GM12878 (cell line): ENCODE data around the gene FOXP1. TPM values are rescaled to one million over a fixed set of nuclear protein-coding genes. Genes with fewer than 3 reads are reported as not detected.

Source experiments
- ATAC-seq: fragments of 200-7000 bp; cut with Tn5 transposase; 3 replicates; pipeline ENCODE4 v1.9.1; 2020; ENCODE audit warnings: mild to moderate bottlenecking, moderate library complexity
- BruUV-seq: library from RNA; stranded (reverse); fragments of 400-500 nt; replicated peaks from 2 replicates; lab custom pipeline; 2021; lab: Mats Ljungman, UMichigan
- CTCF ChIA-PET: fragments of 300-600 bp; sonication (Branson Sonifier 250); formaldehyde crosslinking; extraction: SDS; loops from one replicate; lab custom pipeline; 2021; ENCODE audit warnings: inconsistent platforms; lab: Yijun Ruan, JAX
- POLR2A ChIA-PET: fragments of 350-600 bp; formaldehyde crosslinking; extraction: SDS; loops from one replicate; lab custom pipeline; 2021; ENCODE audit warnings: inconsistent platforms; lab: Charles Lee
- RAD21 ChIA-PET: fragments of 300-600 bp; sonication (Branson Sonifier 250); formaldehyde crosslinking; loops from one replicate; lab custom pipeline; 2023; ENCODE audit warnings: antibody characterized with exemption; ENCODE audit not compliant: unreplicated experiment; lab: Charles Lee
- SMC1A ChIA-PET: fragments of 300-600 bp; sonication (Branson Sonifier 250); formaldehyde crosslinking; loops from one replicate; lab custom pipeline; 2023; ENCODE audit not compliant: unreplicated experiment, uncharacterized antibody; lab: Charles Lee
- DNase-seq: peaks from one replicate; pipeline ENCODE4 v3.0.0-alpha.2; 2011; ENCODE audit warnings: low read depth, low spot score
- FAIRE-seq: peaks from 3 replicates; lab custom pipeline; 2011; peaks lifted over from hg19 to GRCh38; lab: Jason Lieb, UNC
- H2AFZ ChIP-seq: 2 replicates; pipeline ENCODE4 v1.6.0; 2011; ENCODE audit warnings: low read depth, low read length, control low read depth; ENCODE audit not compliant: control insufficient read depth
- H3K27ac ChIP-seq: 2 replicates; pipeline ENCODE4 v1.5.1; 2011; ENCODE audit warnings: control low read depth; ENCODE audit not compliant: control insufficient read depth, insufficient read depth
- H3K27me3 ChIP-seq, 2 experiments: replicated peaks in 1 of 2; 2 replicates each; pipeline versions ENCODE4 v1.6.0 to v1.6.1; 2011; ENCODE audit warnings: low read length in 1 of 2; ENCODE audit not compliant: control insufficient read depth in 2 of 2, insufficient read depth in 2 of 2
- H3K36me3 ChIP-seq, 2 experiments: 2 replicates each; pipeline ENCODE4 v1.5.1; 2011; ENCODE audit warnings: low read length in 1 of 2; ENCODE audit not compliant: control insufficient read depth in 2 of 2, insufficient read depth in 2 of 2
- H3K4me1 ChIP-seq: 2 replicates; pipeline ENCODE4 v1.6.1; 2011; ENCODE audit warnings: mild to moderate bottlenecking, low read length, moderate library complexity, mixed read lengths; ENCODE audit not compliant: control insufficient read depth, insufficient read depth
- H3K4me2 ChIP-seq: 2 replicates; pipeline ENCODE4 v1.6.0; 2011; ENCODE audit warnings: control low read depth; ENCODE audit not compliant: control insufficient read depth, insufficient read depth
- H3K4me3 ChIP-seq: fragments of 200-600 bp; sonication (generic); 2 replicates; pipeline ENCODE4 v1.5.1; 2016
- H3K79me2 ChIP-seq: 2 replicates; pipeline ENCODE4 v1.6.0; 2011; ENCODE audit warnings: low read length; ENCODE audit not compliant: control insufficient read depth, insufficient read depth
- H3K9ac ChIP-seq: 2 replicates; pipeline ENCODE4 v1.8.0; 2011; ENCODE audit warnings: low read length, control low read depth, mixed read lengths; ENCODE audit not compliant: control insufficient read depth, insufficient read depth
- H3K9me3 ChIP-seq: replicated peaks from 3 replicates; pipeline ENCODE4 v1.5.1; 2011; ENCODE audit warnings: mild to moderate bottlenecking, low read length; ENCODE audit not compliant: control insufficient read depth, insufficient read depth
- H4K20me1 ChIP-seq: 2 replicates; pipeline ENCODE4 v1.6.0; 2011; ENCODE audit not compliant: control insufficient read depth, insufficient read depth
- BCL3 ChIP-seq: IDR thresholded peaks from 2 replicates; pipeline ENCODE4 v1.6.1; 2011; ENCODE audit warnings: borderline replicate concordance, low read depth, mild to moderate bottlenecking, moderate library complexity, low read length; ENCODE audit not compliant: insufficient read depth, poor library complexity, severe bottlenecking
- BMI1 ChIP-seq: fragments of 450-650 bp; IDR thresholded peaks from 2 replicates; pipeline ENCODE4 v1.6.1; 2016; ENCODE audit warnings: mild to moderate bottlenecking, moderate library complexity, borderline replicate concordance
- CHD4 ChIP-seq: fragments of 200-600 bp; sonication (generic); IDR thresholded peaks from 2 replicates; pipeline ENCODE4 v1.6.1; 2016; ENCODE audit warnings: mild to moderate bottlenecking
- EGR1 ChIP-seq, 2 experiments: IDR thresholded peaks; 1 replicate in 1 of 2; 2 replicates in 1 of 2; pipeline ENCODE4 v1.6.1; 2011 to 2012; ENCODE audit warnings: low read depth in 2 of 2, low read length in 2 of 2, borderline replicate concordance in 1 of 2, mild to moderate bottlenecking in 1 of 2, moderate library complexity in 1 of 2
- ETV6 ChIP-seq, 2 experiments: fragments of 450-650 bp in 1 of 2; IDR thresholded peaks in 1 of 2; conservative IDR thresholded peaks in 1 of 2; 2 replicates each; pipeline ENCODE4 v1.6.1; 2014; ENCODE audit warnings: antibody characterized with exemption in 1 of 2, borderline replicate concordance in 1 of 2, low read depth in 1 of 2, mild to moderate bottlenecking in 1 of 2, moderate library complexity in 1 of 2
- KDM1A ChIP-seq: fragments of 200-600 bp; sonication (generic); IDR thresholded peaks from 2 replicates; pipeline ENCODE4 v1.6.1; 2016; ENCODE audit warnings: borderline replicate concordance
- MTA2 ChIP-seq: fragments of 450-650 bp; IDR thresholded peaks from 2 replicates; pipeline ENCODE4 v1.6.1; 2016; ENCODE audit warnings: low read depth, mild to moderate bottlenecking, moderate library complexity
- PRDM15 ChIP-seq: fragments of 450-650 bp; formaldehyde crosslinking; IDR thresholded peaks from 2 replicates; pipeline ENCODE4 v1.4.0; 2020; ENCODE audit warnings: mild to moderate bottlenecking, moderate library complexity
- RCOR1 ChIP-seq: conservative IDR thresholded peaks from 2 replicates; pipeline ENCODE4 v1.6.1; 2012; ENCODE audit warnings: low read depth, low read length, improper control_type of control experiment
- SMAD1 ChIP-seq: fragments of 450-650 bp; IDR thresholded peaks from 2 replicates; pipeline ENCODE4 v1.6.1; 2018; ENCODE audit warnings: mild to moderate bottlenecking, low read depth; ENCODE audit not compliant: partially characterized antibody
- SMC3 ChIP-seq: IDR thresholded peaks from 2 replicates; pipeline ENCODE4 v1.6.1; 2011; ENCODE audit warnings: low read length, improper control_type of control experiment, borderline replicate concordance
- SP1 ChIP-seq: IDR thresholded peaks from one replicate; pipeline ENCODE4 v1.6.1; 2011; ENCODE audit warnings: low read depth, low read length
- SREBF2 ChIP-seq: IDR thresholded peaks from 2 replicates; pipeline ENCODE4 v1.6.1; 2012; ENCODE audit warnings: mild to moderate bottlenecking, low read length
- STAT1 ChIP-seq: fragments of 450-650 bp; conservative IDR thresholded peaks from 2 replicates; pipeline ENCODE4 v1.6.1; 2014; ENCODE audit warnings: antibody characterized with exemption, mild to moderate bottlenecking
- TARDBP ChIP-seq: IDR thresholded peaks from 2 replicates; pipeline ENCODE4 v1.6.1; 2016; ENCODE audit warnings: borderline replicate concordance
- USF2 ChIP-seq: IDR thresholded peaks from 2 replicates; pipeline ENCODE4 v1.6.1; 2011; ENCODE audit warnings: low read depth, low read length, improper control_type of control experiment, borderline replicate concordance
- ZNF24 ChIP-seq: fragments of 450-650 bp; IDR thresholded peaks from 2 replicates; pipeline ENCODE4 v1.6.1; 2017; ENCODE audit warnings: antibody characterized with exemption, mild to moderate bottlenecking
- ZNF622 ChIP-seq: fragments of 450-650 bp; IDR thresholded peaks from 2 replicates; pipeline ENCODE4 v1.6.1; 2017; ENCODE audit warnings: mild to moderate bottlenecking, inconsistent platforms
- WGBS: methylation state at CpG from one replicate; pipeline ENCODE4 v1.1.6; 2016; ENCODE audit warnings: low lambda C conversion rate; ENCODE audit not compliant: insufficient replicate concordance, insufficient coverage; ENCODE audit errors: missing lambda C conversion rate; 5-methylcytosine and 5-hydroxymethylcytosine counted together
- in situ Hi-C: fragments of 300-500 bp; cut with MboI; formaldehyde crosslinking; loops from 9 replicates; pipeline ENCODE4 v1.14.3; 2018; ENCODE audit warnings: mixed read lengths
- intact Hi-C: fragments of 100-400 bp; cut with micrococcal nuclease; formaldehyde crosslinking; loops from one replicate; pipeline ENCODE4 v1.14.2; 2022; ENCODE audit not compliant: unreplicated experiment
- polyA plus RNA-seq, 11 experiments: library from polyadenylated mRNA; depleted of rRNA in 4 of 11; unstranded in 6 of 11; stranded (reverse) in 5 of 11; fragments of >200 nt; fragmentation: Nextera tagmentation in 4 of 11; fragmentation: Illumina TruSeq in 1 of 11; extraction: Ambion mirVana in 4 of 11; extraction: Trizol in 1 of 11; gene quantifications; 1 replicate in 1 of 11; 2 replicates in 10 of 11; pipeline versions ENCODE4 v1.2.1 to v1.2.3, GENCODE V29; 2011 to 2016; ENCODE audit warnings: inconsistent platforms in 2 of 11, missing spikeins in 2 of 11, low read depth in 1 of 11
- total RNA-seq, 4 experiments: library from RNA; depleted of rRNA in 3 of 4; stranded (reverse); fragments of >200 nt in 3 of 4; fragmentation: Illumina TruSeq in 1 of 4; extraction: Trizol in 1 of 4; gene quantifications; 2 replicates each; pipeline versions ENCODE4 v1.2.1 to v1.2.3, GENCODE V29; 2013 to 2021

The FOXP1 gene
- total and polyA plus RNA-seq, 10 of the 15 experiments (the other 5 are each of a cell fraction or from before 2014, with no cell fraction given): 0.05 to 1.6 (median 0.20) TPM; not detected in 1

GRCh38 chr3:71138410-71138809, 445.1 kb downstream of the FOXP1 start:
- RAD21 ChIA-PET: no interaction called here
- no TSS peak for BruUV-seq
- FAIRE-seq: no peak
- no peaks in the 10 kb centered on the region for H3K4me1 ChIP-seq
- in situ Hi-C loops: no loop called here
- no peak overlapping the region for H3K4me2 ChIP-seq
- TF ChIP-seq STAT1: no peak
- TF ChIP-seq SP1: no peak
- TF ChIP-seq SMC3: no peak
- no peak for TF ChIP-seq ETV6 (conservative IDR thresholded peaks at IDR 0.05 in 1 of 2, IDR thresholded peaks at IDR 0.05 in 1 of 2; ENCODE audit: borderline replicate concordance in 1 of 2, low read depth in 1 of 2)
- no peak for TF ChIP-seq MTA2
- TF ChIP-seq ZNF24: no peak
- TF ChIP-seq EGR1 (IDR thresholded peaks at IDR 0.05; ENCODE audit: borderline replicate concordance in 1 of 2, low read depth in 2 of 2, low read length in 2 of 2): no peak
- TF ChIP-seq USF2: no peak
- TF ChIP-seq SREBF2: no peak
- TF ChIP-seq KDM1A: no peak
- no peak for TF ChIP-seq TARDBP
- no peak for TF ChIP-seq PRDM15
- TF ChIP-seq SMAD1: no peak
- no peak for TF ChIP-seq RCOR1
- no peak for TF ChIP-seq BCL3
- TF ChIP-seq CHD4: no peak
- TF ChIP-seq ZNF622: no peak
- TF ChIP-seq BMI1: no peak
- TF ChIP-seq, all 136 proteins: peak for 0
- H3K27me3 ChIP-seq: peaks cover 0 to 4% of the 10 kb centered on the region in 2 experiments; a peak in 2 of 4 replicates
- no peaks in the 10 kb centered on the region for H3K79me2 ChIP-seq
- H3K9ac ChIP-seq: no peak overlapping the region
- ATAC-seq: no peak
- SMC1A ChIA-PET: no interaction called here
- H4K20me1 ChIP-seq: no peaks in the 10 kb centered on the region
- H2AFZ ChIP-seq: no peak overlapping the region
- intact Hi-C loops: loop anchor here (10.0 kb wide), 1 partner anchor 446 kb away; the partner anchor contains the start of gene FOXP1
- 57% methylated on average over 5 of the region's 5 CpGs for WGBS
- CTCF ChIA-PET: no interaction called here
- no peak overlapping the region for H3K4me3 ChIP-seq
- H3K36me3 ChIP-seq: no peaks in the 10 kb centered on the region
- POLR2A ChIA-PET: no interaction called here
- H3K27ac ChIP-seq: no peak overlapping the region
- no peak for DNase-seq
- no peaks in the 10 kb centered on the region for H3K9me3 ChIP-seq
